Activated T-cell treated with anti-CD3 and anti-CD28 coated beads for 4 hours (primary cell): ENCODE measurements around the gene C2orf49.

ENCODE experiments used
- DNase-seq: peaks from one replicate; pipeline ENCODE4 v3.0.0-alpha.2; 2020

The C2orf49 gene

DNA sequence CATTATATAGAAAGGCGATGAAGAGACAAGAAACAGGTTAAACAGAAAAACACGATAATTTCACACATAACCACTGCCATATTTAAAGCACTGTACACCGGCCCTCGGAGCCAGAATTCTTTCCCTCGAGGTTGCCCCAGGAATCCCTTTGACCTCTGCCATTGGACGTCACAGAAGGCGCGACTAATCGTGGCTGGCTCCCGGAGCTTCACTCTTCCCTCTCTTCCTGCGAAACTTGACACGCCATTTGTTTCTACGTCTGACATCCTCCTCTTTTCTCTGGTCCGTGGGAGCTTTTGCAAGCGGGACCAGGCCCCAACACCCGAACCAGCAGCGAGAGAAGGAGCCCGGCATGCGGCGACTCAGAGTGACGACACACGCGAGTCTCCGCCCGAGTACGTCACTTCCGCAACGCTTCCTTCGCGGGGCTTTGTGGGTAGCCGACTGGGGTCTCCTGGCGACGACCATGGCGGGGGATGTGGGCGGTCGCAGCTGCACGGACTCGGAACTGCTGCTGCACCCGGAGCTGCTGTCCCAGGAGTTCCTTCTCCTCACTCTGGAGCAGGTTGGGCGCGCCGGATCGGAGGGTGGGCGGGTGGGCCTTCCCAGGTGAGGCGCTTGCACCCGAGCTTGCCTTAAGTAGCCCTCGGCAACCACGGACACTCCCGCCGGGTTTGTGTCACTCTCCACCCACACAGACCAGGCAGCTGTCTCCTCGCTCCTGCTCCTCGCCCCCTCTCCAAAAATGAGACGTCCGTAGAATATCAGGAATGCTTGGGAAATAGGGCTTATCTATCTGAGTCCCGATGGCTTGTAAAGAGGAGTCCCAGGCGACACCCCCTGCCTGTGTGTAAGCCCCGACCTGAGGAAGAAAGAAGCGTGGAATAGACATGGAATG lies at the start of gene C2orf49:
Gene C2orf49, plus strand, starts transcription at position 419 of the 898 bp plus-strand sequence. Its CDS starts 48 bp downstream, at position 467.
- peak; percentile 86 for DNase-seq

GRCh38 chr2:105287692-105288091 lies 49.6 kb upstream of the C2orf49 start:
- DNase-seq = peak; percentile 23

DNA sequence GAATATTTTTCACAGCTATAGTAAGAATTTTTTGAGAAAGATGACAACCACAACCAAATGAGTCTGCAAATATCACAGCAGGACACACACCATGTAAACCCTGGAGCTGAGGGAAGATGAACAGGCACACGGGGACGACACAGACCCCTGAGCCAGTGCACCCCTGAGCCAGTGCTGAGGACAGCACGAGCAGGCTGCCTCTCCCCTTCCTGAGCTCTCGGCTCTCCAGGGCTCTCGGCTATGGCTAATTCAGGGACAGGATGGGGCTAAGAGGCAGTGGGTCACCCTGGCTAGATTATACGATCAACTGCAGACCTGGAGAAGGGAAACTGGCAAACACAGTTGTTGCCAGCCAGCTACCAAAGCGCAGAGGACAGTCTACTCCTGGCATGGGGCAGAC lies 49.2 kb upstream of the C2orf49 start:
- DNase-seq = no peak

- DNase-seq = no peak
Measured at GRCh38 chr2:105290981-105291660, 46.2 kb upstream of the C2orf49 start.

GRCh38 chr2:105291981-105292380 lies 45.4 kb upstream of the C2orf49 start:
- DNase-seq = no peak

GRCh38 chr2:105294046-105294445 lies 43.3 kb upstream of the C2orf49 start:
- DNase-seq = no peak

- DNase-seq = no peak
Measured at GRCh38 chr2:105294844-105295481, 42.4 kb upstream of the C2orf49 start.

- DNase-seq = no peak
Measured at GRCh38 chr2:105296017-105296611, 41.2 kb upstream of the C2orf49 start.

GRCh38 chr2:105297216-105297615 lies 40.1 kb upstream of the C2orf49 start:
- no peak for DNase-seq

GRCh38 chr2:105298017-105298416 lies 39.3 kb upstream of the C2orf49 start:
- DNase-seq = no peak

- no peak for DNase-seq
Measured at GRCh38 chr2:105299290-105299689, 38.0 kb upstream of the C2orf49 start.

DNA sequence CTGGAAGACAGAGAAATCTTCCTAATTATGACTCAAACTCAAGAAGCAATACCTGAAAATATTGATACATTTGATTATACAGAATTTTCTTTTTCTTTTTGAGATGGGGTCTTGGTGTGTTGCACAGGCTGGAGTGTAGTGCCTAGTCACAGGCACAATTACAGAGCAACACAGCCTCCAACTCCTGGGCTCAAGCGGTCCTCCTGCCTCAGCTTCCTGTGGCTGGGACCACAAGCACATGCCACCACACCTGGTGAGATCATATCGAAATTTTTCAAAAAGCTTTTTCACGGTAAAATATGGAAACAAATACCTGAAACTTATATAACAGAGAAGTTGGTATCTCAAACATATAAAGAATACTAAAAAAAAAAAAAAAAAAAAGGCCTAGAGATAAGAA lies 35.7 kb upstream of the C2orf49 start:
- no peak for DNase-seq

- DNase-seq = no peak
Measured at GRCh38 chr2:105307146-105307545, 30.2 kb upstream of the C2orf49 start.

GRCh38 chr2:105307550-105307949 lies 29.8 kb upstream of the C2orf49 start:
- DNase-seq = no peak

DNA sequence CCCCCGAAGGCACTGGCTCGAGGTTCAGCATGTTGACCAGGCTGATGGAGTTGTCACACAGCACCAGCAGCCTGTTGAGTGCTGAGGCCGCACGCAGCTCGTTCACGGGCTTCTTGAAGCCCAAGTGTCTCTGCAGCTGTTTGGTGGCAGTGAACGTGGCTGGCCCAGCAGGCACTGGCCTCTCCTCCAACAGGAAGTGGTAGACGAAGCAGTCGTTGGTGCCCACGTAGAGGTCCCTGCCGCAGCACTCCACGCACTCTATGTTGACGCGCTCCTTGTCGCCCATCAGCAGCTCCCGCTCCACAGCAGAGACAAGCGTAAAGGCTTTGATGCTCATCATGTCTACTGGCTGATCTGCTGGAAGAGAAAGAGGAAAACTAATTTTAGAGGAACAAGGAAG lies 29.4 kb upstream of the C2orf49 start:
- DNase-seq = no peak

- DNase-seq = no peak
Measured at GRCh38 chr2:105308382-105309146, 28.8 kb upstream of the C2orf49 start.

GRCh38 chr2:105309147-105309545 lies 28.2 kb upstream of the C2orf49 start:
- DNase-seq = no peak

DNA sequence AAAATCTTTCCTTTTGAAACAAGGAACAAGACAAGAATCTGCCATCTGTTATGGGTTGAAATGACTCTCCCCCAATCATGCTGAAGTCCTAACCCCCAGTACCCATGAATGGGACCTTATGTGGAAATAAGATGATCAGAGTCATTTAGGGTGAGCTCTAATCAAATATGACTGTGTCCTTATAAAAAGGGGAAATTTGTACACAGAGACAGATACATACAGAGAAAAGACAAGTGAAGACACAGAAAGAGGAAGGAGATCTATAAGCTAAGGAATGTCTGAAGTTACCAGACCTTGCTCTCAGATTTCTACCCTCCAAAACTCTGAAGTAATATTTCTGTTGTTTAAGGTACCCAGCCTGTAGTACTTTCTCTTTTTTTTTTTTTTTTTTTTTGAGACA lies 23.5 kb upstream of the C2orf49 start:
- DNase-seq = no peak

GRCh38 chr2:105315314-105315713 lies 22.0 kb upstream of the C2orf49 start:
- DNase-seq = no peak

DNA sequence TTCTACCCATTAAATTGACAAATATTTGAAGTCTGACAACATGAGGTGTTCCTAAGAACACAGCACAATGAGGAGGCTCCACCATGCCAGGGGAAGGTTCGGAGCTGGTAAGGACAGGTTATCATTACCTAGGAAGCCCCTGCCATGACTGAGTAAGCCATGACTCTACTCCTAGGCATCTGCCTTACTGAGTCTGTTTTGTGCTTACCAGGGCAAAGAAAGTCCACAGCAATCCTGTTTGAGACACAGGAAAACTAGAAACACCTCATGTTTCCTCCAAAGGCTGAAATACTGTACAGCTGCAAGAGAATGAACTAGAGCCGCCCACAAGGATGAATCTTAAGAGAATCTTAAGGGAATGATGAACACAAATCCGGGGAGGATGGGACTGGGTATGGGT lies 19.4 kb upstream of the C2orf49 start:
- no peak for DNase-seq

DNA sequence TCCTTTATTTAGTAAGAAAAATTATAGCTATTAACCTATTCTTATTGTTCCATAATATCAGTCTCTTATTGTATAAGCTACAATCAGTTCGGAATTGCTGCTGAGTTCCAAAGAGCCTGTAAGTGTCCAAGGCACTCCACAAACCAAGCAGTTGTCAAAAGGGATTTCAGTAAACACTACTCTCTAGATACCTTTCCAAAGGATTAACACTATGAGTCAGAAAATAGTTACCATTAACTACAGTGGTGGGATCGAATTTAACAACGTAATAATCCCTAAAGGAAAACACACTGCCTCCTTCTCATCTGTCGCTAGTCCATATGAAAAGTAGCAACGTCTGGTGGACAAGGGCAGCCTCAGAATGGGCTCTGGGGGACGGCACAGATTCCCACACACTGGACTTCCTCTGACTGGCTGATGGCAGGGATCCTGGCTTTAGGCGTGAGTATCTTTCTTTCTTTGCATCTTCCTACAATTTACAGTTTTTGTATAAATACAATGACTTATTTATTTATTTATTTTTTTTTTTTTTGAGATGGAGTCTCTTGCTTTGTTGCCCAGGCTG lies 16.6 kb upstream of the C2orf49 start:
- DNase-seq = no peak
